Stimulated activated CD4-positive, alpha-beta T cell treated with anti-CD3 and anti-CD28 coated beads, Interleukin-15, amount 100 ng/mL, for 24 hours (primary cell): Measurements from ENCODE around the gene VSIG4.
"Not testable (repeated sequence)": the region's sequence is repeated elsewhere in the genome, so short reads cannot be mapped to it uniquely, and the experiment has no call there.

ENCODE experiments used
- DNase-seq: peaks from one replicate; pipeline ENCODE4 v3.0.0-alpha.2; 2020

Gene VSIG4, protein sequence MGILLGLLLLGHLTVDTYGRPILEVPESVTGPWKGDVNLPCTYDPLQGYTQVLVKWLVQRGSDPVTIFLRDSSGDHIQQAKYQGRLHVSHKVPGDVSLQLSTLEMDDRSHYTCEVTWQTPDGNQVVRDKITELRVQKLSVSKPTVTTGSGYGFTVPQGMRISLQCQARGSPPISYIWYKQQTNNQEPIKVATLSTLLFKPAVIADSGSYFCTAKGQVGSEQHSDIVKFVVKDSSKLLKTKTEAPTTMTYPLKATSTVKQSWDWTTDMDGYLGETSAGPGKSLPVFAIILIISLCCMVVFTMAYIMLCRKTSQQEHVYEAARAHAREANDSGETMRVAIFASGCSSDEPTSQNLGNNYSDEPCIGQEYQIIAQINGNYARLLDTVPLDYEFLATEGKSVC

GRCh38 chrX:66039944-66040343 lies at the start of gene VSIG4:
Gene VSIG4, minus strand, starts transcription at chrX:66040080. Its CDS starts 82 bp downstream, at chrX:66039998.
- DNase-seq = no peak

DNA sequence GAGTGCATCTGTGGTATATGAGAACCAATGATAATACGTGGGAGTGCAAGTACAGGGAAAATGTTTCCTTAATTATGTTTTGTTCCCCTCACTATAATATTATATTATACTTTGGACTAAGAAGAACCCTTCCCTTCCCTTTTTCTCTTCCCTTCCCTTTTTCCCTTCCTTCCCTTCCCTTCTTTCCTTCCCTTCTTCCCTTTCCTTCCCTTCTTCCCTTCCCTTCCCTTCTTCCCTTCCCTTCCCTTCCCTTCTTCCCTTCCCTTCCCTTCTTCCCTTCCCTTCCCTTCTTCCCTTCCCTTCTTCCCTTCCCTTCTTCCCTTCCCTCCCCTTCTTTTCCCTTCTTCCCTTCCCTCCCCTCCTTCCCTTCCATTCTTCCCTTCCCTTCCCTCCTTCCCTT lies 36.9 kb upstream of the VSIG4 start:
- no peak for DNase-seq

GRCh38 chrX:66074920-66075879 lies 35.3 kb upstream of the VSIG4 start:
- peak; percentile 58 for DNase-seq

GRCh38 chrX:66071126-66071525 lies 31.2 kb upstream of the VSIG4 start:
- no peak for DNase-seq

- no peak for DNase-seq
Measured at GRCh38 chrX:66064261-66064660, 24.4 kb upstream of the VSIG4 start.

- not testable (repeated sequence) for DNase-seq
Measured at GRCh38 chrX:66057019-66057418, 17.1 kb upstream of the VSIG4 start.

DNA sequence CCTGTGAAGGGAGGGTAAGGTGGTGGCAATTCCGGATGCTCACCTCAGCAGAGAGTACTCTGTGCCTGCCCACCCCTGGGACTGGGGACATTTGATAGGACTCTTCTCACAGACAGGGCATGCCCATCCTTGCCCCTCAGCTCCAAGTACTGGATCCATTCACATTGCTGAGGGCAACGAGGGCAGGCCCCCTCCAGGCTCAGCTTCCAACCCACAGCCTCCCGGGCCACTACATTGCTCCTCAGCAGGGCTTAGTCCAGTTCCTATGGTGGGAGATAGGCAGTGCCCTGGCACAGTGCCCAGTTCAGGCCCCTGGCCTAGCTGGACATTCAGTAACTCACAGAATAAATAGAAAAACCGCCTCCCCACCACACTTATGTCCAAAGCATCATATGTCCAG lies 15.1 kb upstream of the VSIG4 start:
- no peak for DNase-seq

GRCh38 chrX:66053414-66053813 lies 13.5 kb upstream of the VSIG4 start:
- DNase-seq = no peak

DNA sequence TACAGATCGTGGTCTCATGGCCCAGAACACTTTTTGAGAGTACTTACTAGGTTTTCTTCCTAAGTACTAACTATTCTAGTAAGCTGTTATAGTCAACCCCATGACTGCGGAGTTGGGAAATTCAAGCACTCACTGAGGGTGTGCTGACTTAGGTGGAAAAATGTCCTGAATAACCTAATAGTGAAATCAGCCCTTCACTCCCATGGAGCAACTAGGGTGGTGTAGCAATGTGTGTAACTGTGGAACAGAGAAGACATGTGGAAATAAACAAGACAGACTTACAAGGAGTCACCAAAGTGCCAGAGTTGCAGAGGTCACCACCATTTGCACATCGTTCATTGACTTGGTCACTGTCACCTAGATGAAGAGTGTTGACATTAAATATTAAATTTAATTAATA lies 12.1 kb upstream of the VSIG4 start:
- DNase-seq = no peak

DNA sequence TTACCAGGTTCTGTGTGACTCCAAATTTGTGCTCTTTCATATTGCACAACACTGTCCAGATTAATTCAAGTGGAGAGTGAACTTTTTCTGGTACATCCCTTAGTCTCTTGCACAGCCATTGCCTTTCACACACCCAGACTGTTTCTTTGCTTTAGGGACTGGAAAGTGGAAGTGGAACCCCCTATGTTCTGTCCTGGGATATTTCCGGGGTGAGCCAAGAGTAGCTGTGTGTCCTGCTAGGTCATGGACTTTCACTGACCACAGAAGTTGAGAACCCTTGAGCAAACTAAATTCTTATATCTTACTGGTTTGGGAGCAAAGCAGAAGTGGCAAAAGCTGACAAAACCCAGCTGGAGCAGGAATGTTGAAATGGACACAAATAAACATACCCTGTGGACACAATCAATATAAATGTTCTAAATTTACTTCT lies 10.3 kb upstream of the VSIG4 start:
- no peak for DNase-seq

GRCh38 chrX:66049056-66049455 lies 9.2 kb upstream of the VSIG4 start:
- DNase-seq = no peak

DNA sequence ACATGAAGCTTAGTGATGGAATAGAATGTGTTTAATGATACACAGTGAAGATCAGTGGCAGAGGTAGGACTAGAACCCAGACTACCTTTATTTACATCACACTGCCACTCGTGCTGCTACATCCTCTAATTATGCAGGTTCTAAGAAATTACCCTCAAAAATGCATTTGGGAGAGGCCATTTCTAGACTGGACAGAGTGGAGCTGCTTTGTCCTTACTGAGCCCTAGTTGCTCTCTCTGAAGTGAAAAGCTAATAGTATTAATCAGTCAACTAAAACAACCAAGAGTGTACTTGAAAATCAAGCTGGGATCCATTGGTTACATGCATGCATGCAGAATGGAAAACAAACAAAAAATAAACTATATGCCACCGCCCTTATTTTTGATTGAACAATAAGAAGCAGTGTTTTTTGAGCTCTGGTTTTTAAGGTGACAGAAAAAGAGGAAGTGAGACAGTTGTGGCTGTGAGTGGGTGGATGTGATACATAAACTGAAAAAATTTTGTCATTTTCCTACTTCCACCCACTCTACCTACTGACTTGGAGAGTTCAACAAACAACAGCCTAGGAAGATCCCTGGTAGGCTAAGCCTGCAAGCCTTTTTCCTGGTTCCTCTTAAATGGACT lies 6.8 kb upstream of the VSIG4 start:
- DNase-seq = peak; percentile 53

DNA sequence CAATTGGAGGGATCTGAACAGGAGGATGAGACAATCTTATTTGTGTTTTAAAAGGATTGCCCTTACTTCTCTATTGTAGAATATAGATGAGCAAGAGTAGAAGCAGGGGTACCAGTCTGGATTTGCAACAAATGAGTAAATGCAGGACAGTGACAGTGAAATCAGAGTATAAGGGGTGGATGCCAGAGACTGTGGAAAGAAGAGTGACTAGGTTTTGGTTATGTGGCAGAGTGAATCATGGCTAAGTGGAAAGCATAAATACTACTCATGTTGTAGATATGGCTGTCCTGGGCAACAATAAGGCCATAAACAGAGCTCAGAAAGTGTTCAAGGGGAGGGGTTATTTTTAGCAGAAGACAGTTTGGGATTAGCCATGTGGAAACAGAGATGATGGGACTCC lies 6.0 kb upstream of the VSIG4 start:
- DNase-seq = peak; percentile 5

DNA sequence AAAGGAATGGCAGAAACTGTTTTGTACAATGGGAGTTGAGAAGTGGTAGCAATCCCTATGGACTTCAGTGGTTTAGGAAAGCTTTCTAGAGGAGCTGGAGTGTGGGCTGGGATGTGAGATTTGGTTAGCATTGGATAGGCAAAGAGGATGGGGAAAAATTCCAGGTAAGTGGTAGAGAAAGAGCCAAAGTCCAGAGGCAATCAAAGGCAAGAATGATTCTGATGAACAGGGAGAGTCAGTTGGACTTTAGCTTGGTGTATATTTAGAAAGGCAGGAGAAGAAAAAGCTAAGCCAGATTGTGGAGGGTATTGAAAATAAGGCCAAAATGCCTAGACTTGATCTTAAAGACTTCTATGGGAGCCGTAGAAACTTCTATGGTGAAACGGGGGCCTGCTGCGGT lies 3.7 kb upstream of the VSIG4 start:
- DNase-seq = no peak

DNA sequence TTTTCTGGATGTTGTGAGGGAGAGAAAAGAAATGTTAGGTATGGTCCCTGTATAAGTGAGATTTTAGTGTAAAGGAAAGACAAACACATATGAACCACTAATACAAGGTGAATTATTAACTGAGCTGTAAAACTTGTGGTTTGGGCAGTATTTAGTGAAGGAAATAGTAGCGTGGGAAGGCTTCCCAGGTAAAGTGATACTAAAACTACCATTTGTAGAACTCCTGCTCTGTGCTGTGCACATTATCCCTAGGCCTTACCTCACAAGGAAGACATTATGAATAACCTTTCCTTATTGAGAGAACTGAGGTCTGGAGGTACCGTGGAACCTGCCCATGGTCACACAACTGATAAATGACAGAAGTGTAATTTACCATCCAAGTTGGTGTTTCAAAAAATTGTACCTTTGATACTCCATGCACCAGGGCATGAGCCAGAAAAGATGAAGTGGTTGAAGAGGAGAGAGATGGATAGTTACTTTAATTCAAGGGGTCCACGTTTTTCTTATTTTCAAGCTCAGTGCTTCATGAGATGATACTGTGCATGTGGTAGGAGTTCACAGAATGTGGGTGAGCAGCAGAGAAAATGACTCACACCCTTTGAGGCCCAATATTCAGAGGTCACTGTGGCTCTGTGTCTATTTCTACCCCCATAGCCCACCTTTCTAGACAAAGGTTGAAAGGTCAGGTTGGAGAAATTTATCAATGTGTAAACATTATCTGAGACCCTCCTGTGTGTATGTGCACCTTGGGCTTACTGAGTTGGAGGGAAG lies 2.6 kb upstream of the VSIG4 start:
- DNase-seq = no peak

DNA sequence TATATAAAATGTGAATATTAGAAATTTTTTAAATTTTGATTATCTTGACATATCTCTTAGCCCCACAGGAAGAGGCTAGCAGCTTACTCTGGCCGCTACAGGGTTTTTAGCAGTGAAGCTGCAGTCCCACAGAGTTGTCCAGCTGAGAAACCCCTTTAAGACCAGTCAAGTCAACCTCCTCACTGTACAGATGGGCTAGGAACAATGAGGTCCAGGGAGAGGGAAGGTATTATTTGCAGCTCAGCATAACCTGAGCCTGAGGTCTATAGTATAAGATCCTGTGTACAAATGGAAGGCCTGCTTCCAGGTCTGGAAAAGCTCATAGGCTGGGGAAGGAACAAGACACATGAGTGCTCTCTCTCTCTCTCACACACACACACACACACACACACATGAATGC lies 1.8 kb downstream of the VSIG4 start:
- DNase-seq = no peak

DNA sequence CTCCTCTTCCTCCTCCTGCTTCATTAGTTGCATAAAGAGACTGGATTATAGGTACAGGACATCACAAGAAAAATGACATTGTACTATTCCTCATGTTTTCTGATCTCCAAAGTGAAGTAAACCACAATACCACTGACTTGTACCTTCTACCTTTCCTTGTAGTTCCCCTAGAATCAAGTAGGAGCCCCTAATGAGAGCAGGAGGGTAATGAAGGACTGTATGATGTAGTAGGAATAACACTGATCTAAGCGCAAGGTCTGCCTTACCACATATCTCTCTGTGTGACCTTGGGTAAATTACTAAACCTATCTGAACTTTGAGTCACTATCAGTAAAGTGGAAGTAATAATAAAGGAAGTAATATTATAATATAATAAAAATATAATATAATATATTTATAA lies 3.6 kb downstream of the VSIG4 start:
- DNase-seq = no peak

DNA sequence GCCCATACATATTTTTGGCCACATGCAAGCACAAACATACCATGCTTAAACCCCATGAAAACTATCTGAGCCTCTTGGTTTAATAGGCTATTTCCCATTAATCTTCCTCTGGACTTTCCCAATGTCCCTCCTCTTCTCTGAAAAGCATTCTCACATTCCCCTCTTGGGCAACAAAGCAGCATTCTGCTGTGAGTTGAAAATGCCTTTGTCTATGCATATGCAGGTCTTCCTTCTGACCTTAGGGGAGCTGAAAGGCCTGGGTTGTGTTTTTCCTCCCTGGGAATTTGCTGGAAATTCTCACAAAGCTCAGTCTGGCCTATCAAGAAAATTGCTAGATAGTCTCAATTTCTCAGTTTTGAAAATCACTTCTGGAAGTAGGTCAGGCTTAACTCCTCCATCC lies 4.2 kb downstream of the VSIG4 start:
- no peak for DNase-seq

DNA sequence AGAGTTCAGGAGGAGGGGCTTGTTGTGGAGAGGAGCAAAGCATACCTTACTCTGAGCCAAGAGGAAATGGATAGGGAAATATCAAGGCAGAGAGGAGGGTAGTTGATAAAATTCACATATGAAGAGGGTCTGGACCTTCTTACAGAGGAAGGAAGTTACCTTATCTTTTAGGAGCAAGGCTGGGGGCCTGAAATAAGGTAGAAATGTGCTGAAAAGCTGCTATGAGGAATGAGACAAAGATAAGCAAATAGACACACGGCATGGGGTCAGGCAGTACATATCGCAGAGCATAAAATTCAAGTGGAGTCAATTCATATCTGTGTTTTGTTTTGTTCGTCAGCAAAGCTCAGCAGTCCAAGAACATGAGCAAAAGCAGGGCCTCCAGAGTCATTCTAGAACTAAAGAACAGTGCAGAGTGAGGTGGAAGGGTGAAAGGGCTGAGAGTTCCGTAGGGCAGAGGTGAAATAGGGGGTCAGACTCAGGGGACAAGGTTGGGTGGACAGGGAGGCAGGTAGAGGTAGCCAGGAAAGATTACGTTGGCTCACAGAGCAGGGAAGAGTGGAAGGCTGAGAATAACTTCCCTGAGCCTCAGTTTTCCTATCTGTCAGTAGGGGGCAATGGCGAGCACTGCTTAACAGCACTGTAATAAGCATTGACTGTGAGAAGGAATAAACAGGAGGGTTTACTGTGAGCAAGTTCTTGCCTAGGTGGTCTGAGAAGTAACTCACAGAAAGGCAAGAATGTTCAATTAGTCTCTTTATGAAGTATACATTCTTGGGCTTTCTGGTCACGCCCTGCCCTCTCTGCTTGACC lies 9.2 kb downstream of the VSIG4 start:
- DNase-seq = peak; percentile 36

DNA sequence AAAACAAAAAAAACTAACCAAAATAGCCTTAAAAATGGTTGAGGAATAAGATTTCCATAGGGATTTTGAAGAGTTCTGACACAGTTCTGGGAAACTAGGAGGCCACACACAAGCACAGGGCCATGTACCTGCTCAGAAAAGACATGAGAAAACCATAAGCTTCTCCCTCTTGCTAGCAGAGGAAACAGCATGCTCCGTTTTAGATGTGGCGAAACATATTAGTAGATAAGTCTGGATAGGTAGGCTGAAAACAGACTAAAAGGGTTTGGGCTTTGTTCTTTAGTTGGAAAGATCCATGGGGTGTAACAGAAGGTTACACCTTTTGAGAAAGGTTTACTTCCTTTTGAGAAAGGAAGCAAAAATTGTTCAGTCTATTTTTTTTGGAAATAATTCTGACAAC lies 10.9 kb downstream of the VSIG4 start:
- no peak for DNase-seq

- DNase-seq = no peak
Measured at GRCh38 chrX:66024570-66024969, 15.3 kb downstream of the VSIG4 start.

DNA sequence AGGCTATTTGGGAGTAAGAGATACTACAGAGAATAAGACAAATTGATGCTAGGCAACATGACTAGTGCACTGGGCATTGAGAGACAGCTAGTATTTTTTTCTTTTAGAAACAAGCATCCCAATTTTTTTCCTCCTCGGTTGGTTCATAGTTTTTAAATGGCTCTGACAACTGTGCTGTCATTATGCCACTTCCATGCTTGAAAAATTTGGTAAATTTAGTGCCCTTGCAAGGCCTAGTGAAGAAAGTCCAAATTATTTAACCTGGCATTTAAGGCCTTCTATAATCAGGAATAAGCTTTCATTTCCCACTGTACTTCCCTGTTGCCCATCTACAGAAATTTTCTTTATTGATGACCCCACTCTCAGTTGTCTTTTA lies 15.8 kb downstream of the VSIG4 start:
- DNase-seq = no peak
